ENCODE results near the gene MAEA. TPM values are rescaled to one million over a fixed set of nuclear protein-coding genes. Genes with fewer than 3 reads are reported as not detected.

The MAEA gene
- polyA plus RNA-seq, 1 donor, result 40.3 TPM

DNA sequence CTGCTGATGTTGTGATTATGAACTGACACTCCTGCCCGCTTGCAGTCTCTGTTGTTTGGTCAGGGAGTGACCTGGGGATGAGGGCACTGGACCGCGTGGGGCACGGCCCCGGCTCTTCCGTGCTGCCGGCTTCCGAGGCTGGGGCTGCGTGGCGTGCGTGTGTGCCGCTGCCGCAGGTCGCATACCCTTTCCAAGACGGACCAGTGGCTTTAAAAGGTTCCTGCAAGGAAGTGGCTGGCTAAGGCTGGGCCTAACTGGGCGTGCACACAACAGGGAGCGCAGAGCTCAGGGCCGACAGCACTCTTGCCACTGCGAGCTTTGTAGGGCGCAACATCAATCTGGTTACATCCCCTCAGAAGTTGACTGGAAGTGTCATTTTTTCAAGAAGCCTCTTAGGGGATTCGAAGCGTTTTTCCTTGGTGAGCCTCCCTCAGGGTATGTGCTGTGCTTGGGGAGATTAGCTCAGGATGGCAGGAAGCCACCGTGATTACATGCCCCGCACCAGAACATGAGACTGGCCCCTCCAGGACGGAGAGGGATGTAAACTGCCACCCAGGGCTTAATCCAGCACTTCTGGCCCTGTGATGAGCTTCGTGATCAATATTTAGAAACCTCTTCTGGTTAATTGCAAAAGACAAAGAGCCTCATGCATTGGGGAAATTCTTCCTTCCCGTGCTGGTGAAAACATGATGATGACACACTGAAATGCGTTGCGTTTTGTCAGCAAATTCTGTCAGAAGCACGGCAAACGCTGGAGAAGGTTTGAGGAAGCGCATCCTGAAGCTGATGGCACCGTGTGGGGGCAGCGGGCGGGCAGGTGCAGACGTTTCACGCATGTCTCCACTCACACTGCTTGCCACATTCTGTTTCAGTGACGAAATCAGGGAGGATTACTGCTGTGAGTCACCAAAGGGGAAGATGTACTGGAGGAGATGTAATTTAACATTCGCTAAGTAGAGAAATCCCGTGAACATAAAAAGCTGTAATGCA is 11.1 kb downstream of the MAEA start:
- peak; percentile 12 for DNase-seq

DNA sequence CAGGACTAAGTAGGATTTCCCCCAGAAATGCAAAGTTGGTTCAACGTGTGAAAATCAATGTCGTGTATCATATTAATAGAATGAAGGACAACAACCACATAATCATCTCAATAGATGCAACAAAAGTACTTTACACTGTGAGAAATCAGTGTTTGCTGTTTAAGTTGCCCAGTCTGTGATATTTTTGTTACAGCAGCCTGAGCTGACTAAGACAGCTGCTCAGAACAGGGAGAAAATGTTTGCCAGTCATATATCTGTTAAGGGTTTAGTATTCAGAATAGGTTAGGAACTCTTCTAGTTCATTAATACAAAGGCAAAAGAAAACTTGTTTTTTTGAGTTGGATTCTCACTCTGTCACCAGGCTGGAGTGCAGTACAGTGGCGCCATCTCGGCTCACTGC is 12.5 kb downstream of the MAEA start:
- DNase-seq, result no peak

- no peak for DNase-seq
These were observed 15.6 kb downstream of the MAEA start for GRCh38 chr4:1305261-1305711.

DNA sequence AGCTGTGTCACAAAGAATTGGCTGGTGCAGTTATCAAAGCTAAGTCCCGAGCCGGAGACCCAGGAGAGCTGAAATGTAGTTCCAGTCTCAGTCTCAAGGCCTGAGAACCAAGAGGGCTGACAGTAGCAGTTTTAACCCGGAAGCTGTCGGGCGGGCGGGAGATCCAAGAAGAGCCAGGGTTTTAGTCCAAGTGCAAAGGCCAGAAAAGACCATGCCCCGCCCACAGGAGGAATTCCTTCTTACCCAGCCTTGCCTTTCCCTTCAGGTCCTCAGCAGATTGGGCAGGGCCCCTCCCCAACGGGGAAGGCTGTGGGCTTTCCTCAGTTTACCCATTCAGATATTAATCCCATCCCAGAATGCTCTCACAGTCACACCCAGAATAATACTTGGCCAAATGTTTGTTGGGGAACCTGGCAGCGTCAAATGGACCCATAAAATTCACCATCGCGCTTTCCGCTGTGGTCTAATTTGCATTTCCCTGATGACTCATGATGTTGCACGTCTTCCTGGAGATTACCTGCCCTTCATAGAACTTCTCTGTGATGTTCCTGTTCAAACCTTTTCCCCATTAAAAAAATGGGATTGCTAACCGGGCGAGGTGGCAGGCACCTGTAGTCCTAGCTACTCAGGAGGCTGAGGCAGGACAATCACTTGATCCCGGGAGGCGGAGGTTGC is 16.2 kb downstream of the MAEA start:
- DNase-seq, result no peak

GRCh38 chr4:1307951-1308735 is 18.5 kb downstream of the MAEA start:
- no peak for DNase-seq

DNA sequence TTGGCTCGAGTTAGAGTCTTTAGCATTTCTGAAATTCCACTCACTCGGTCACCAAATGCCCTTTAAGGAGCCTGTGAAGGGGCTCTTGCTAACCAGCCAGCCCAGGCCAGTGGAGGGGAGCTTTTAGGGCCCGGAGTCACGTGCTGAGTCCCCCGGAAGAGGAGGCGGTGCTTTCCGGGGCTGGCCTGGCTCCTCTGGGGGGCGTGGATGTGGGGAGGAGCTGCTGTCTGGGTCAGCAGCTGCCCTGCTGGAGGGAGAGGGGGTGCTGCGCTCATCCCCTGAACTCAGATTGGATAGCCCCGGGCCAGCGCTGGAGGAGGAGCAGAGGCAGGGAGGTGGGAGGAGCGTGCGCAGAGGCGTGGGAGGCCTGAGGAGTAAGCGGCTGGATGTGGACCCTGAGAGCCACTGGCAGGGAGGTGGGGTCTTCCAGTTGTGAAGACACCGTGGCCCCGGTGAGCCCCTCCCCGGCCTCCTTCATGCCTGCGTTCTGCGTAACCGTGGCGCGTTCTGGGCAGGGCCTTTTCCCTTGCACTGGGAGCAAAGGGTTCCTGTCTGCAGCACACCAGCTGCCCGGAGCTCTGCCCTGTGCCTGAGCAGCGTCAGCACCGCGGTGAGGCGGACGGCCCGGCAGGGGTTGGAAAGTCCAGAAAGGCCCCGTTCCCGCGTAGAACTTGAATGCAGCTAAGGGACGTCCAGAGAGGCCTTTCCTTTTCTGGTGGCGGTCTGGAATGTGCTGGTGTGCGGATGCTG is 19.7 kb downstream of the MAEA start:
- DNase-seq, result peak; percentile 93

GRCh38 chr4:1310031-1310795 is 20.5 kb downstream of the MAEA start:
- no peak for DNase-seq

DNA sequence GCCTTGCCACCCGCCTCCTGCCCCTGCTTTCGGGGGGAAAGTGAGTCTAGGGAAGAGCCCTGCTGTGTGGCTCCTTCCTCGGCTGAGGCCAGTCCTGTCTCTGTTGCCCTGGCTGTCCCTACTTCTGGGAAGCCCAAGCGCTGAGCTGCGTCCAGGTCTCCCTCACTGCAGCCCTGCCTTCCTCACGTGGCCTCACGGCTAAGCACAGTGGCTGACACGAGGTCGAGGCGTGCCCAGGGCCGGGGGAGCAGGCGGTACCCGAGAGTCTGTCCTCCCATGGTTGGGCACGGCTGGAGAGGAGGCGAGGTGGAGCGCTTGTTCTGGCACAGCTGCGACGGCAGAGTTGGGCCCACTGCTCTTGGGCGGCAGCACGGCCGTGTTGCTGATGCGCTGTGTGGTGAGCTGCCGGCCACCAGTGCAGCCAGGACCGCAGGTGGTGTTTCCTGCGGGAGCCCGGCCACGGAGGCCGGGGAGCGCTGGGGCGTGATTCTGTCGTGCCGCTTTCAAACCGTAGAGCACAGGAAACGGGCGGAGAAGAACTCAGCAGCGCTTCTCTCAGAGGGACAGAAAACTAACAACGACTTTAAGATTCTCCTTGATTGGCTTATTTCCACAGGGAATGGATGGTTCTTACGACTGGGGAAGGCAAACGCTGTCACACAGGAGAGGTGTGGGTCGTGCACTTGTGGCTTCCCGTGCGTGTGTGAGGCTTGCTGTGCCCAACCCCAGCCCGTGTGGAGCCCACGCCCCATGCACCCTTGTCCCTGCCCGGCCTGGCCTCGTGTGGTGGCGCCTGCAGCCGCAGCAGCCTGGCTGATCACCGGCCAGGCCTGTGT is 21.3 kb downstream of the MAEA start:
- no peak for DNase-seq

- DNase-seq, result no peak
These were observed 23.3 kb downstream of the MAEA start for GRCh38 chr4:1312821-1313640.

DNA sequence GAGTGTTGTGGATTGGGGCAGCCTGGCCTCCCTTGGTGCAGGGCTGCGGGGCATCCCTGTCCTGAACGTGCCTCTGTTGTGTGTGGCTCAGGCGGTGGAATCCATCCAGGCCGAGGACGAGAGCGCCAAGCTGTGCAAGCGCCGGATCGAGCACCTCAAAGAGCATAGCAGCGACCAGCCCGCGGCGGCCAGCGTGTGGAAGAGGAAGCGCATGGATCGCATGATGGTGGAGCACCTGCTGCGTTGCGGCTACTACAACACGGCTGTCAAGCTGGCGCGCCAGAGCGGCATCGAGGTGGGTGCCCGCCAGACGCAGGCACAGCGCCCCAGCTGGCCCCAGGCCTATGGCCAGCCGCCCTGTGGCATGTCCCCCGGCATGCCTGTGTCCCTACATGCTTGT is 25.6 kb downstream of the MAEA start:
- DNase-seq, result no peak

- DNase-seq, result no peak
These were observed 26.3 kb downstream of the MAEA start for GRCh38 chr4:1315836-1316536.

- no peak for DNase-seq
These were observed 27.0 kb downstream of the MAEA start for GRCh38 chr4:1316537-1317168.

DNA sequence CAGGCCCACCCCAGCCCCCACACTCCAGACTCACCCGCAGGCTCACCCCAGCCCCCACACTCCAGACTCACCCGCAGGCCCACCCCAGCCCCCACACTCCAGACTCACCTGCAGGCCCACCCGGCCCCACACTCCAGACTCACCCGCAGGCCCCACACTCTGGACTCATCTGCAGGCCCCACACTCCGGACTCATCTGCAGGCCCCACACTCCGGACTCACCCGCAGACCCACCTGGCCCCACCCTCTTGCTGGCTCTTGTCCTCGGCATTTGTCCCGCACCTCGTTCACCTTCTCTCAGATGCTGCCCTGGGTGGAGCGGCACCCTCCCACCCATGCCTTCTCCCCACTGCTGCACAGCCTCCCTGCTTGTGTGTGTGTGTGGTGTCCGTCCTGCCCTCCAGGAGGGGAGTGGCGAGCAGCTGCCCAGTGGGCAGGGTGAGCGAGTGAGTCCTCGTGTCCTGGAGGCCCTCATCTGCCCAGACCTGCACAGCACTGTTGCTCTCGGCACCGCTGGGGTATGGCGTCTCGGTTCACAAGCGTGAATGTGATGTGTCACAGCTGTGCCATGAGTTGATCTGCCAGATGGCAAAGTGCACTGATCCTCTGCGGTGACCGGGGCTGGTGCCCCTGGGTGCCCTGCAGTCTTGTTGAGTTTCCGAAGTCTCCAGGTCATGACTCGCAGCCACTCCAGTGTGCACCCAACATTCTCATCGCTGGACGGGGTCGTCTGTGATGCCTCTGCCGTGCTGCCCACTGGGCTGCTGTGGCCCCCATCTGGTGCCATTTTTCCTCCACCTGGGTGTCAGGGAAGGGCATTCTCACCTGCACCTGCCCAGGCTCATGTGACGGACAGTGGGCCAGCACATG is 27.7 kb downstream of the MAEA start:
- no peak for DNase-seq

GRCh38 chr4:1318046-1318375 is 28.3 kb downstream of the MAEA start:
- DNase-seq, result no peak

DNA sequence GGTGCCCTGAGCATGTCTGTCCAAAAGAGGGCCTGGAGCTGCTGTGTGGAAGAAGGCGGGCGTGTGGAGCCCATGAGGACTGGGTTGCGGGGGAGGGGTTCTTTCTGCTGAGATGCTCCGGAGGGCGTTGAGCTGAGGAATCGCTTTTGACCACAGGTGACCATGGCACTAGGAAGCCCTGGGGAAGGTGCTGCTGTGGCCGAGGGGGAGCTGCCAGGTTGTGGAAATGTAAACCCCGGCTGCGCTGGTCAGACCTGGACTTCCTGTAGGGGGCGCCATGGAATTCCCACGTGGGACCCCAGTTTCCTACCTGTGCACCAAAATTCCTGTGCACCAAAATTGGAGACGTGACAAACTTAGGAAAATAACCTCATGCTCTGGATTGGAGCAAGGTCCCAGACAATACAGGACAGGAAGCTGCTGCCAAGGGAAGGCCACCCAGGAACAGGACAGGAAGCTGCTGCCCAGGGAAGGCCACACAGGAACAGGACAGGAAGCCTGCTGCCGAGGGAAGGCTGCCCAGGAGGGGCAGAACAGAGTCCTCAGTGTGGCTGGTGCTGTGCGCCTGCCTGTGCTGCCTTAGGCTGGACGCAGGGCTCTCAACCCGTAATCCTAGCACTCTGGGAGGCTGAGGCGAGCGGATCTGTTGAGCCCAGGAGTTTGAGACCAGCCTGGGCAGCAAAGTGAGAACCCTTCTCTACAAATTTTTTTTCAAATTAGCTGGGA is 29.0 kb downstream of the MAEA start:
- no peak for DNase-seq

DNA sequence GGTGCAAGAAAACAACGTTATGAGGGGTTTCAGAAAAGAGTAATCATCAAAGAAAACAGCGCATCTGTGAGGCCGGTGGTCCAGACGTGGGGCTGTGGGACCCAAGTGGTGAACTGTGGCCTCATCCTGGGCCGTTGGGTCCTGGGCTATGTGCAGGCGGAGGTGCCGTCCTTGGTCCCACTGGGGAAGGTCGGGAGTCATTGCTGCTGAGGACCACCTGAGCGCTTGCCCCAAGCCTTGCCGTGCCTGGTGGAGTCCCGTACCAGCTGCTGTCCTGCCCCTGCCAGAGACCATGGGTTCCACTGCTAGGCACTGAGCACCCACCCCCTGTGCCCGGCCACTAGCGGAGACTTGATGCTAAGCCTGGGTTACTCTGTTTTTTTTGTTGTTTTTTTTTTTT is 31.8 kb downstream of the MAEA start:
- DNase-seq, result no peak
